22Rv1 (cell line): ENCODE results near the gene SLC39A6.

Source experiments
- ZFX ChIP-seq: fragments of 450-650 bp; IDR thresholded peaks from 2 replicates; pipeline ENCODE4 v1.6.1; 2017; ENCODE audit warnings: antibody characterized with exemption, borderline replicate concordance
- TF ChIP-seq, protein P1 (sequence below): fragments of 450-650 bp; IDR thresholded peaks from 2 replicates; pipeline ENCODE4 v1.5.1; 2017; ENCODE audit warnings: mild to moderate bottlenecking

DNA sequence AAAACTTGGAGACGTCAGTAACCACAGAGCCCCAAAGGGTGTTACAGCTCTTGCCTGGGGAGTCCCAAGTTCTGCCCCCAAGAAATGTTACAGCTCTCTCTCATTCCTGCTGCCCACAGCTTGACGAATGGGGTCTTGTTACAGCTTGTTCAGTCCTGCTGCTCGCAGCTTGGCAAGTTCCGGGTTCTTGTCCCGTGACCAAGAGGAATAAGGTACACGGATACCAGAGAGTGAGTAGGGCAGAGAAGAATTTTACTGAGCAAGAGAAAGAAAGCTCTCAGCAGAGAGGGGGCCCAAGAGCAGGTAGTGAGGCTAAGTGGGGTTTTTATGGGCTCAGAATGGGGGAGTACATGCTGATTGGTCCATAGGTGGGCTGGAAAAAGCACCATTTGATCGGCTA lies 27.2 kb downstream of the SLC39A6 start:
- TF ChIP-seq, protein P1, sequence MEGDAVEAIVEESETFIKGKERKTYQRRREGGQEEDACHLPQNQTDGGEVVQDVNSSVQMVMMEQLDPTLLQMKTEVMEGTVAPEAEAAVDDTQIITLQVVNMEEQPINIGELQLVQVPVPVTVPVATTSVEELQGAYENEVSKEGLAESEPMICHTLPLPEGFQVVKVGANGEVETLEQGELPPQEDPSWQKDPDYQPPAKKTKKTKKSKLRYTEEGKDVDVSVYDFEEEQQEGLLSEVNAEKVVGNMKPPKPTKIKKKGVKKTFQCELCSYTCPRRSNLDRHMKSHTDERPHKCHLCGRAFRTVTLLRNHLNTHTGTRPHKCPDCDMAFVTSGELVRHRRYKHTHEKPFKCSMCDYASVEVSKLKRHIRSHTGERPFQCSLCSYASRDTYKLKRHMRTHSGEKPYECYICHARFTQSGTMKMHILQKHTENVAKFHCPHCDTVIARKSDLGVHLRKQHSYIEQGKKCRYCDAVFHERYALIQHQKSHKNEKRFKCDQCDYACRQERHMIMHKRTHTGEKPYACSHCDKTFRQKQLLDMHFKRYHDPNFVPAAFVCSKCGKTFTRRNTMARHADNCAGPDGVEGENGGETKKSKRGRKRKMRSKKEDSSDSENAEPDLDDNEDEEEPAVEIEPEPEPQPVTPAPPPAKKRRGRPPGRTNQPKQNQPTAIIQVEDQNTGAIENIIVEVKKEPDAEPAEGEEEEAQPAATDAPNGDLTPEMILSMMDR: no peak
- TF ChIP-seq ZFX: no peak
